CD4-positive, alpha-beta T cell treated with Interleukin-6 at 100 ng/mL for 8 hours (primary cell): ENCODE results near the gene JAKMIP2.
A peak's percentile ranks its signal among the peaks of the same experiment; 100 is the strongest.
"Not testable (repeated sequence)": the region's sequence is repeated elsewhere in the genome, so short reads cannot be mapped to it uniquely, and the experiment has no call there.

Source experiments
- DNase-seq: peaks from one replicate; pipeline ENCODE4 v3.0.0-alpha.2; 2020; ENCODE audit warnings: mixed read lengths, low spot score

The JAKMIP2 gene

DNA sequence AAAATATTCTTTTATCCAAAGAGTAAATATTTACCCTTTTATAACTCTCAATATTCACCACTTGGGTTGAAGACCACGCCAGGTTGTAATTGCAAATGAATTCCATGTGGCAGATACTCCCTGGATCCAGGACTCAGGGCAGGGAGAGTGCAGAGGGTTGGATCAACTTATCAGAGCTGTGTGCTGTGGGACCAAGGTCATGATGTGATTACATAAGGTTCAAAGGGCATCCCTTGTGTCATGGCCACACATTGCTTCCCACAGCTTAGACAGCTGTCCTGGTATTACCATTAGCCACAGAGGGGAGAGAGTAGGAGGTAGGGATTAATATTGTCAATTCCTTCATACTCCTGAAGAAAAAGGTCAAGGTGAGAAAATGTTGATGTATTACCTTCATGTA is 133.9 kb downstream of the JAKMIP2 start:
- no peak for DNase-seq

DNA sequence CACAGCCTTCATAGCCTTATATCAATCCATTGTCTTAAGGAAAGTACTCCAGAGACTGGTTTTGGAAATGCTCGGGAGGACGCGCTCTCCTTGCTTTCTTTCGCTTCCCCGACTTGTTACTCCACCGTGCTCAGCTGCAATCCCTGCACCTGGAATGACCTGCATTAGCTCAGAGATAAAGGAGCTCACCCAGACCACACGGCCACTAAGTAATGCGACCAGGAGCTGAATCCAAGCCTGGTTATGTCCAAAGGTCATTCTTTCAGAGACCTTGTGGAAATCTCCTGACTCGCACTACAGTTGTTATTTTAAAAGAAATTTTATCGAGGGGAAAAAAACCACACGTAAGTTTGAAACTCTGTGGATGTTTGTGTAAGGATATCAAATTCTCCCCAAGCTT is 137.3 kb downstream of the JAKMIP2 start:
- no peak for DNase-seq

DNA sequence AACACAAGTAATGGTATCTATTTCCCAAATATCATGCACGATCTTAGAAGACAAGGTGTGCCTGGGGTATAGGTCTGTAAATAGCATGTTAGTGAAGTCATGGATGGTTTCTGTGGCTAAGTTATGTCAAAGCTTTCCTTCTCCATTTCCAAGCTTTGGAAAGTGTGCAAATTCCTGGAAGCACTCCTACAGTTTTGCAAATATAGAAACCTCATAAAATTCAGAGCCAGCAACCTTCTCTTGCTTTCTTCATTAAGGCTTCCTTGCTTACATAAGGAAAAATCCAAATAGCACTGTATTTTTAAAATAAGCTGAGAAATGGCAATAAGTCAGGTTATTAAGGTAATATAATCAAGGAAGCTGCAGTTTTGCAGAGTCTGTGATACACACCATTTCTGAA is 138.1 kb downstream of the JAKMIP2 start:
- DNase-seq = no peak

DNA sequence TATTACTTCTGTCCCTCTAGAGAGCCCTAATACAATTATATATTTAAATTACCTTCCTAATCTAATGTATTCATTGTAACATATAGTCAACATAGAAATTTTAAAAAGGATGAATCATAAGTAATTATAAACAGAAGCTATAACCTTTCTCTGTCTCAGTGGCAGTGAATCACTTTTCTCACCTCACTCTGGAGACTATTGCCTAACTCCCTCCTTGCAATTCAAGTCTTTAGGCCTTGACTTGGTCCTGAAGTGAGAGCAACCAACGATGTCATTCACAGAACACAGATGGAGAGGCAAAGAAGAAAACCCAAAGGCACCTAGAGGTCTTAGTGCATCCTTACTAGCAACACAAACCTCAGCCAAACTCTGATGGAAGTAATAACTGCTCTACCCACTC is 139.4 kb downstream of the JAKMIP2 start:
- DNase-seq = no peak

DNA sequence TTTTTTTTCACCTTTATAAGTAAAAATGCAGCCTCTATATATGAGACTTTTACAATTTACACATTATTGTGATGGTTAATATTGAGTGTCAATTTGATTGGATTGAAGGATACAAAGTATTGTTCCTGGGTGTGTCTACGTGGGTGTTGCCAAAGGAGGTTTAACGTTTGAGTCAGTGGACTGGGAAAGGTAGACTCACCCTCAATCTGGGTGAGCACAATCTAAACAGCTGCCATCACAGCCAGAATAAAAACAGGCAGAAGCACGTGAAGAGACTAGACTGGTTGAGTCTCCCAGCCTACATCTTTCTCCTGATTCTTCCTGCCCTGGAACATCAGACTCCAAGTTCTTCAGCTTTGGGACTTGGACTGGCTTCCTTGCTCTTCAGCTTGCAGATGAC is 139.9 kb downstream of the JAKMIP2 start:
- DNase-seq = no peak

DNA sequence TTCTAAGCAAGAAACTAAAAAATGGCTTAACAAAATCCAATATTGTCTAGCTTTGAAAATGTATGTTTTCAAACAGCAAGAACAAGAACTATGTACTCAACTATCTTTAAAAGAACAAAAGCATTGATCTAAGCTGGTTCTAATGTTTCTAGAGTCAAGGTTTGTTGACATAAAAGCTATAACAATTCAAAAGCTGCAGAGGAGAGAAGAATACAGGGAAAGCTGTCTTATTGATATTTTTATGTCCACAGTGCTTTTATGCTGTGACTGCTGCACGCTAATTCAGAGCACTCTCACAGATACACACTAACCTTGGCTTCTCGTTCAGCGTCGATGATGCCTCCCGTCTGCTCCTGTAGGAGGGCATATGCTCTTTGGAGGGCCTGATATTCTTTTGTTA is 143.2 kb downstream of the JAKMIP2 start:
- DNase-seq = no peak

DNA sequence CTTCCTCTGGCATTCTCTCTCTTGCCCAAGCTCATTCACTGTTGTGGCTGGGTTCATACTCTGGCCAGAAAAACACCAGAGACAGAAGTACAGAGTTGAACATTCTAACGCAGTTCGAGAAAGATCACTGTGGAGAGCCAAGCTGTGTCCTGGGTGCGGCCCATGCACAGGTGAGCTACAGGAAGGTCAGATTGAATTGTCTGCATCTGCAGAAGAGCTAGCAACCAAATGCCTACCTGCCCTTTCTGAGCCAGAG is 145.9 kb downstream of the JAKMIP2 start:
- no peak for DNase-seq

DNA sequence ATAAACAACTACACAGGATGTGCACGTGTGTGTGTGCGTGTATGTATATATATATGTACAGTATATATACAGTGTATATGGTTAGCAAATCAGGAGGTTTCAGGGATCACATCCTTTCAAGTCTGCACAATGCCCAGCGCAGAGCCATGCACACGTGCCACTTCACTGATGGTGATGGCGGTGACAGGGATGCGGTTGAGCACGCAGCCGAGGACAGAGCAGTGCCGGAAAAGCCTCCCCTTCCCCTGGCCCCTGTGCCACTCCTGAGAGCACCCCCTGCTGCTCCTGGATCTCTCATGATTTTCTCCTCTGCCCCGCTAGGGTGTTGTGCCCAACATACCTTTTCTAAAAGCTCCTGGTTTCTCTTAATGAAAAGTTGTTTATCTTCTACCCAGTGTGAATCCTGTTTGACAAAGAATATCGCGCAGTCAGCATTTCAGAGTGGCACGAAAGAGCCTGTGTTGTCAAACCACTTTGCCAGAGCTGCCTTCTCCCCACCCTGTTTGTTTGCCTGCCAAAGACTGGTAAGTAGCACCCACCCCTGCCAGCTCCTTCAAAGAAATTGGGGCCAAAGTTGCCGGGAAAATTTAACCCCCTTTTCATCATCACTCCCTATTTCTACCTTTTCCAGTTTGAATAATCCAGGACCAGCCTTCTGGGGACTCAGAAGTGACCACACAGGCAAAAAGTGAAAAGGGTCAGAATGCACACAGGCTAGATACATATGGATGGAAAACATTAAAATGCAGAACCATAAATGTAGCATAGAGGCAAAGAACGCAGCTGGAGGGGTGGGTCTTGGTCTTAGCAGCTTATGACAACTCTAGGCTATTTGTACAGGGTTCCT is 146.4 kb downstream of the JAKMIP2 start:
- no peak for DNase-seq

DNA sequence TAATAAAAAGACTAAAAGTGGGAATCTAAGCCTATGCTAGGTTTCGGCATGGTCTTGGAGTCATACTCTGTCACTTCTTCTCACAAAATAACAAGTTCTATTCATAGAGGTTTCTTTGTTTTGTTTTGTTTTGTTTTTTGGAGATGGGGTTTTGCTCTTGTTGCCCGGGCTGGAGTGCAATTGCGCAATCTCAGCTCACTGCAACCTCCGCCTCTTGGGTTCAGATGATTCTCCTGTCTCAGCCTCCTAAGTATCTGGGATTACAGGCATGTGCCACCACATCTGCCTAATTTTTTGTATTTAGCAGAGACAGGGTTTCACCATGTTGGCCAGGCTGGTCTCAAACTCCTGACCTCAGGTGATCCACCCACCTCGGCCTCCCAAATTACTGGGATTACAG is 147.1 kb downstream of the JAKMIP2 start:
- DNase-seq = not testable (repeated sequence)

DNA sequence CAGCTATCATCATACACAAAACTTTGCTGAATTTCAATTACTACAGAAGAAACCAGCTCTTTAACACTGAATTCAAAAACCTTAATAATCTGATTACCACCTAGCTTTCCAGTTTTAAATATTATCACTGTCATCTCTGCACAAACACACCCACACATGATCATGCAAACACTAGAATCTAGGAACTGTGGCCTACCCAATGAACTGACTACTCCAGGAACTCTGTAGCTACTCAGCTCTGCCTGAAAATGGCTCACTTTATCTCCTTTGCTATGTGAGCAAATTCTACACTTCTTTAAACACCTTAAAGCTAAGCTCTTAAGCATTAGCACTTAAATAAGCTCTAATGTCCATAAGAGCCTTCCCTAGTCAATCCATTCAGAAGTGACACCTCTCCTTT is 149.4 kb downstream of the JAKMIP2 start:
- DNase-seq = no peak

DNA sequence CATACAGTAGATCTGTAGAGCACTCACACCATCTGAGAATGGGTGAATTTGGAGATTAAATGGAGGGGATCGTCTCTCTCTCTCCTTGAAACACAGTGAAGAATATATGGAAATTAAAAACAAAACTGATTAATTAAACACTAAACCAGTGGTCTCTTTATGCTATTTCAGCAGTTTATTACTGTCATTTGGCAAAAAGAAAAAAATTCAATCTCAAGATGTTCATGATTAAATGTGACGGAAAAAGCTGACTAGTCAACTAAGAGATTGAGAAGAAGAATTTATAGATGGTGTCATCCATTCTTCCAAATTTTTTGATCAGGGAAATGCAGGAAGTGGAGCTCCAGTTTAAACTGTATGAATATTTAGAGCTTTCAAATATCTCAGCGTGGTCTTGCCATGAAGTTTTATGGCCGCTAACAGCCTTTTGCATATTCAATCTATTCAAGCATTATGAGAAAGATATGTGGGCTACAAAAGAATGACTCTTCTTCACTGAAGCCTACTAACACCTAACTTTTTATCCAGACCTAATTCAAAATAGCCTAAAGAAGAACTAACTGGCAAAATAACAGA is 151.0 kb downstream of the JAKMIP2 start:
- DNase-seq = no peak

DNA sequence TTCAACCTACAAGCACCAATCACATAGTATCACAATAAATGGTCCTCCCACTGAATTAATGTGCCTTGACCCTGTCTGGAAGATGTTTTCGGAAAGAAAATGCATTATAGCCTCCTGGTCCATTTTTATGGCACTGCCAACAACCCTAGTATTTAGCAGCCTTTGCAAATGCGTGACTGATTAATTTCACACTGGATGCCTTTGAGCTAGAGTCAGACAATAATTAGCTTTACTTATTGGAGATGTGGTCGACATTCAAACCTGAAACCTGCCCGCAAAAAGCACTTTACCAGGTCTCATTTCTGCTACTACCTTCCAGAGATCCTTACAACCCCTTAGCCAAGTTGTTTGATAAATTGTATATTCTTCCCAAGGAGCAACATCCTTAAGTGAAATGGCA is 153.3 kb downstream of the JAKMIP2 start:
- no peak for DNase-seq

DNA sequence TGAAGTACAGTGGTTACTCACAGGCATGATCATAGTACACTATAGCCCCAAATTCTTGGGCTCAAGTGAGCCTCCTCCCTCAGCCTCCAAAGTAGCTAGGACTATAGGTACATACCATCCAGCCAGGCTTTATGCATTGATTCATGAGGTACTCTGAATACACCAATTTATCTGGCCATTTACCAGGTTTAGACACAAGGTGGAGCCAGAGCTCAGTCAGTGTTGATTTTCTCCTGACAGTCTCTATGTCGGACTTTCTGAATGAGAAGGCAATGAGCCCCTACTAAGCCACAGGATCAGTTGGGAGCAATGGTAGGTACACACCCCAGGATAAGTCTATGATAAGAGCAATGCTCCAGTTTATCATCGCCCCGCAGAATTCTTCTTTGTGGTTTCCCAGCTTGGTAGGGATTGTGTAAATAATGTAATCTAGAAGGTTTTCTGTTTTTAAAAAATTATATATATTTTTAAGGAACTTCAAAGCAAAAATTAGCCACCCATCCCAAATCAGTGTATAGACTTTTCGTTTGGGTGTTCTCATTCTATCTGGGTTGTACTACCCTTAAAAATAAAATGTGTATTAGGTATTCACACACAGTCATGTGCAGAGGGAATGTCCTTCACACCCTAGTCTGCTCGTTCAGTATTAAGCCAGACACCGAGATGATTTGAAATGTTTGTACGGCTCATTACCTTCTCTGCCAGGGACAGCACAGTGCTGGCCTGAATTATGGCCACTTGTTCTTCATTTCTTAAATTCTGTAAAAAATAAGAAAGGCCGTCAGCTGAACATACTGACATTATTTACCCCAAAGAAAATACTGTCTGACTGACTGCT is 154.3 kb downstream of the JAKMIP2 start:
- peak; percentile 37 for DNase-seq

DNA sequence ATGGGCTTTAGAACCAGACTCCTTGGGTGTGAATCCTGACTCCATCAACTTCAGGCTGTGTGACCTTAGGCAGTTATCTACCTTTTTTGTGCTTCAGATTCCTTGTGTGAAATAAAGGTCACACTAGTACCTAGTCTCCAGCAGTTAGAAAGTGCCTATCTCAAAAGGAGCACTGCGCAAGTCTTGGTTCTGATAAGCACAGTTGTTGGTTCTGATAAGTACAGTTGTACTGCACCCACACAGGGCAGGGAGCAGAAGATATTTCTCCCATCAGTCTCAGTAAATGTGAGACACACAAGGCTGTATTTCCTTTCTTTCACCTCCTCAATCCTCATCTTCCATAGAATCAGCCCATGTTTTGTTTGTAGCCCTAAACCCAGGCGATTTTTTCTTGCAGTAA is 156.1 kb downstream of the JAKMIP2 start:
- no peak for DNase-seq

DNA sequence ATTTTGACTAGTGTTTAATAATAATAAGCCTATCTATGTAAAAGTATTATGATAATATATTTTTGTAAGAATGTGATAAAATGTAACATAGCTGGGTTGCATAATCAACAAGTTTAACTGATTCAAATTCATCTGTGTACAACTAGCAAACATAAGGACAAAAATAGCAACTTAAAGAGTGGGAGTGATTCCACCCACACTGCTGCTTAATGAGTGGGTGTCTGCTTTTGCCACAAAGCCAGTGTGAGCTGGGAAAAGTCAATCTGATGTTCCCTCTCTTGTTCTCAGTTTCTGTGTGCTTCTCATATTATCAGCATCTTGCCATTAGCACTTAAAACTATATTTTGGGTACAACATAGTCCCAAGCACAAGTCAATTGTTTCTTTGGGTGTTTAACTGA is 161.5 kb downstream of the JAKMIP2 start:
- DNase-seq = no peak

DNA sequence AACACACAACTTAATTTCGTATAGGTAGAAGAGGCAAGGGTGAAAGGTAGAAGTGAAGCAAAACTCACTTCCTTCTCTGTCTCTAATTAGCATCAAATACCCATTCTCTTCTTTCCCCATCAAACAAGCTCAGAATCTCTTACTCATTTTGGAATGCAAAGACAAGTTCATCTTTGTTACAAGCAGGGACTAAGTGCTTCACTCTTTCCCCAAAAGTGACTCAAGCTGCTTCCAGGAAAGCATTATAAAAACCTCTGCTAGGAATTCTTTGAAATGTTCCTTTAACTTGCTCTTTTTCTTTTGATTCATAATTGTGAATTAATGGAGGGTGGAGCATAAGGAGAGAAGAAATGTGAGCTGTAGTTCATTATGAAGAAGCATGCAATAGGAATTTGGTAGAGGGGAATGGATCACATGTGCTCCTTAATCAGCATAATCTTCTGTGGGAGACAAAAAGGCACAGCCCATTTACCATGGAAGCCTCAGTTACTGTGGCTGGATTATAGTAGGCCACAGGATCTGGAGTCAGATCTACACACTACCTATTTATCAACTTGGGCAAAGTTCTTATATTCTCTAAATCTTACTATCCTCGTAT is 163.1 kb downstream of the JAKMIP2 start:
- no peak for DNase-seq

DNA sequence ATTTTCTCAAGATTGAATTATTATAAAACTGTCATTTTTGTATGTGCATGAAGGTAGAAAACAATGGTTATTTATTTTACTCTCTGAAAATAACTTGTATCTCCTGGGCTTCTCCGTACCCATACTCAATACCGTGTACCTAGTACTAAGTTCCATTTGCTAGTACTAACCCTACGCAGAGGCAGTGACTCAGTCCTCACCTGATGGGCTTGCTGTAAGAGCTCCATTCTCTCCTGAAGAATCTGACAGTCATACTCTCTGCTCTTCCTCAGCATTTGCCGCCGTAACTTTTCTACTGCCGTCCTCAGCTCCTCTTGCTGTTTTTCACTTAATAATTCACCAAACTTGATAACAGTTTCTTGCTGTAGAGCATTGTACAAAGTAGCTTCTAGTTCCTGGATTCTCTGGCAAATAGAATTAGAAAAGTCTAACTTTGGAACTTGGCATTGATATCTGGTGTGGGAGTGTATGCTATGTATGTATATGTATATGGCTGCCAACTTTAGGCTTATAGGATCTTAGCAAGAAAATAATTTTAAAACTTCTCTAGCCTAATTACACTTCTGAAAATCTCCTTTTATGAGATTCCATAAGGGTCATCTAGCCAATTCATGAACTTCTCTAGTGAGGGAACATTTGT is 164.7 kb downstream of the JAKMIP2 start:
- DNase-seq = no peak

DNA sequence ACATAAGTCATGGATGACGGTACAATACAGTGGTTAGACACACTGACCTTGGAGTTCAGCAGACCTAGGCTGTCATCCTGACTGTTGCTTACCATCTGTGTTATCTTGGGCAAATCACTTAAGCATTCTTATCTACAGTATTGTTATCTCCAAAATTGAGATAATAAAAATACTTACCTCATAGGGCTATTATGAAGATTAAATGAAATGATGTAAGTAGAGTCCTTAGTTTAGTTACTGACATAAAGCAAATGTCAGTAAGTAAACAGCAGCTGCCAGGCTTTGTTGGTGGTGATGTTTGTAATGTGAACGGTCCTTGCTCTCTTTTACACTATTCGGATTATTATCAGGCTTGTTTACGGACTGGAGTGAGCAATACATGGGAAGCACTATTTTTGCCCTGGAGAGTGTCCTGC is 165.3 kb downstream of the JAKMIP2 start:
- no peak for DNase-seq

DNA sequence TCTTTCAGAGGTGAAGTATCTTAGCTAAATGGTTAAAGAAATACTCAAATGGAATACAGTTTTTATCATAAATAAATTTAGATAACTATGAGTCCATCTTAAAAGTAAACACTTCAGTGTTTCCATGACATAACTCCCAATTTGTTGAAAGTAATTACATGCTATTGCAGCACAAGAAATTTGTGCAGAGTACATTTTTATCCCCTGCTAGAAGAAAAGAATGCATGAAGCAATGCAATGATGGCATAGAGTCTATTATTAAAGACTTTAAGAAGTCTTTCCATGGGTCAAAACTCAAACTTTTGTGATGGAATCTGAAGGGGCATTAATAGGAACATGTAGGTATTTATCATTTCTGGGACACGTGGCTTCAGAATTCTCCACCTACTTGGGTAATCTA is 166.1 kb downstream of the JAKMIP2 start:
- DNase-seq = no peak

DNA sequence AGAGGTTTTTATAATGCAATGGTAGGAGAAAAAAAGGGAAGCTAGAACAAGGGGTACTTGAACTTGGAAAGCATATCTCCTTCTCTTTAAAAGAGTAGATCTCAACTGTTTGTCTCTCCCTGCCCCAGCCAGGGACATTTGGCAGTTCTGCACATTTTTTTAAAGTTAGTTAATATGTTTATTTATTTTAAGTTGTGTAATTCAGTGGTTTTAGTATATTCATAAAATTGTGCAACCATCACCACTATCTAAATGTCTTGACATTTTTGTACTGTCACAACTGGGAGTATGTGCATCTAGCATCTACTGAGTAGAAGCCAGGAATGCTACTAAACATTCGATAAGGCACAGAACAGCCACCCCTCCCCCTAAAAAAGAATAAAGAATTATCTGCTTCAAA is 169.2 kb downstream of the JAKMIP2 start:
- DNase-seq = no peak

DNA sequence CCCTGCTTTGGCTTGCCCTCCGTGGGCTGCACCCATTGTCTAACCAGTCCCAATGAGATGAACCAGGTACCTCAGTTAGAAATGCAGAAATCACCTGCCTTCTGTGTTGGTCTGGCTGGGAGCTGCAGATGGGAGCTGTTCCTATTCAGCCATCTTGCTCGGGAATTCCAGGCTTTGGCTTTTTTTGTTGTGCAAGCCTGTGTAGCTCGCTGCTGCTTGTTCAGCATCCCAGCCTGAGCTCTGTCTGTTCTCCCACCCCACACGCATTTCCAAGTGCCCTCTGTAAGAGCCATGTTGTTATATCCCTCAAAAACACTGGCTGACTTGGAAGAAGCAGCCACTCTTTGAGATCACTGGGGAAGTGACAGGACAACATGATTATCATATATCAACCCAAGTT is 171.0 kb downstream of the JAKMIP2 start:
- no peak for DNase-seq

DNA sequence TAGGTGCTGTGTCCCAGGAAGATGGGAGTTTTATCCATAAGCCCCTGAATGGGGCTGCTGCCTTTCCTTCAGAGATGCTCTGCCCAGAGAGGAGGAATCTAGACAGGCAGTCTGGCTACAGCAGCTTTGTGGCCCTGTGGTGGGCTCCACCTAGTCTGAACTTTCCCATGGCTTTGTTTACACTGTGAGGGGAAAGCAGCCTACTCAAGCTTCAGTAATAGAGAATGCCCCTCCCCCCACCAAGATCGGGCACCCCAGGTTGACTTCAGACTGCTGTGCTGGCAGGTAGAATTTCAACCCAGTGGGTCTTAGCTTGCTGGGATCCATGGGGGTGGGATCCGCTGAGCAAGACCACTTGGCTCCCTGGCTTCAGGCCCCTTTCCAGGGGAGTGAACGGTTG is 171.7 kb downstream of the JAKMIP2 start:
- no peak for DNase-seq
